GM21447 (cell line): ENCODE measurements around the gene TTC28.

Experiments
- ATAC-seq: cut with Tn5 transposase; IDR thresholded peaks from one replicate; pipeline ENCODE4 v1.9.1; 2021; ENCODE audit not compliant: unreplicated experiment

Gene TTC28

GRCh38 chr22:28411125-28411524, 268.5 kb downstream of the TTC28 start:
- ATAC-seq = no peak

- no peak for ATAC-seq
Observed at GRCh38 chr22:28410050-28410816, 269.4 kb downstream of the TTC28 start.

DNA sequence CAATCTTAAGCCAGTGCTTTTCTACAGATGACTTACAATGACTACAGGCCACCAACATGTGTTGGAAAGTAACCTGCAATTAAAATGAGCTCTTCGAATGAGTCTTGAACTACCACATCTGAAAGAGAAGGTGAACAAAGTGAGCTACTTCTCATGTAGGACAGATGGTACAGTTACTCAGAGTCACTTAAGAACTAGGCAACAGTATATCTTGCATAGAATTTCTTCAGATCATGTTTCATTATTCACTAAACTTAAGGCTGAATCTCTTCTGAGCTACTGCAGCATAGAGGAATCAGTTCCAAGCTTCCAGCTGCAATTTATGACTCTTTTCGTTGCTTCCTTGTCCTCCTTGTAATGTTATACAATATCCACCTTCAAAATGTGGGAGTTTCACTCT, 270.9 kb downstream of the TTC28 start:
- no peak for ATAC-seq

GRCh38 chr22:28407645-28408044, 272.0 kb downstream of the TTC28 start:
- no peak for ATAC-seq

DNA sequence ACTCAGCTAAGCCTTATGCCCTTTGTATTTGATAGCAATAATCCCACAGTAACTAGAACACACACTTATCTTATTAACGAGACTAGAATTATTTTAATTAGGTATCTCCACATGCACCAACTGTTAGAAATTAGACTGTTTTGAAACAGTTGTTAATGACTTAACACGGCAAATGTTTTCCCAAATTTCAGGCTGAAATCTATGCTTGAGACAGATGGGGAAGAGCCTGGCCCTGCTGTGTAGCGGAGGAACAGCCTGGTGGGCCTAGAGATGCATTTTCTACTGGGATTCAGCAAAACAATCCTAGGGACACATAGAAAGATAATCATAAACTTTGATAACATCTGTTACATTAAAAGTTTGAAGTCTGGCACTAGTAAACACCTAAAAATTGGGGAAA, 273.4 kb downstream of the TTC28 start:
- ATAC-seq = no peak

DNA sequence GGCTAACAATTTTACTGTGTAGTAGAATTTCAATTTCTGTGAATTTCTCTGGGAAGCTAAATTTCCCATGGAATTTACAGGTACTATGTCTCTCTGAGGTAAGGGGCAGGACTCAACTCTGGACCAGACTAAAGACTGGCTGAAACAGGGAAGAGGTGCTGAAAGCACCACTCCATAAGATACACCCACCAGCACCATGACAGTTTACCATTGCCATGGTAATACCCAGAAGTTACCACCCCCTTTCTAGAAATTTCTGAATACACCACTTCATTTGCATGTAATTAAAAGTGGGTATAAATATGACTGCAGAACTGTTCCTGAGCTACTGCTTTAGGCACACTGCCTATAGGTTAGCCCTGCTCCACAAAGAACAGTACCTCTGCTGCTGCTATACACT, 274.1 kb downstream of the TTC28 start:
- no peak for ATAC-seq

DNA sequence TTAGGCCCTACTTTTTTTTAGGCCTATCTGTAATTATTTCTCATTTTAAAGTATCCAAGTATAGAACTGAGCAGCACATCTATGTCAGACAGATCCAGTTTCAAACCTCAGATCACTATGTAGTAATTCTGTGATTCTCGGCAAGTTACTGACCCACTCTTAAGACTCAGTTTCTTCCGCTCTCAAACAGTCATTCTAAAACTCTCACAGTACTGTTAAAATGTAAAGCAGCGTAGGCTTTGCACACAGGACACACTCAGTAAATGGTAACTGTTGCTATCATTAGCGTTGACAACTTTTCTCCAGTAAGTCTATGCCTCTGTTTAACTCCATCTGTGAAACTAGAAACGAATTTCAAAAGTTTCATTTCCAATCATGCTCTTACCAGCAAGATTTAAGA, 277.1 kb downstream of the TTC28 start:
- no peak for ATAC-seq

DNA sequence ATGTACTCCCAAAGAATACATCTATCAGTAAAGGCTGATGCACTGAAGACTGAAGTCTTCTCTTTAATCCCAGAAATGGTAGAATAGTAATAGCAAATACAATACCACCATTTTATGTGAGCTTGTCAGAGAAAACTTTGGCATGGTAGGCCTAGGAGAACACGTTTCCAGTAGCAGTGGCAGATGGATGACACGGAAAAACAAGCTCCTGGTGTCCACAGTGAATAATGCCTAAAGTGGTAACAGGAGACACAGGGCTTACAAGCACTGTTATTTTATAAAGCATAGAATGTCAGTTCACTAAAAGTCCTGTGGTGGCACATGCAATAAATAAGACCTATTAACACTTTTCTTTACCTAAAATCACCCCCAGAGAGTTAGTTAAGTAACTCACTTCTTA, 277.6 kb downstream of the TTC28 start:
- ATAC-seq = no peak

DNA sequence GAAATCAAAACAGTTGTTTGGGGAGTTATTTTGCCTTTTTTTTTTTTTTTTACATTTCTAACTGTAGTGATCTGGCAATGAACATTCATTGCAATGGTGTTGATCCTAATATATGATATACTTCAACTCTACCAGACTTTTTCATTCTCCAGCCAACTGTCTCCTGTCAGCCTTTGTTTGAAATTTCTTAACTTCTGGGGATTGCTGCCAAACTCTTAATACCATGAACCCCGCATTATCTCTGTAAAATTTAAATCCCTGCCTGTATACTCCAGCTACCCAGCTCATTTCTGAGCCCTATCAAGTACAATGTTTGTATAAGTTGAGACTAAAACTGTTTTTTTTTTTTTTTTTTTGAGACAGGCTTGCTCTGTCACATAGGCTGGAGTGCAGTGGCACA, 280.7 kb downstream of the TTC28 start:
- no peak for ATAC-seq

- ATAC-seq = no peak
Observed at GRCh38 chr22:28398355-28398754, 281.3 kb downstream of the TTC28 start.

DNA sequence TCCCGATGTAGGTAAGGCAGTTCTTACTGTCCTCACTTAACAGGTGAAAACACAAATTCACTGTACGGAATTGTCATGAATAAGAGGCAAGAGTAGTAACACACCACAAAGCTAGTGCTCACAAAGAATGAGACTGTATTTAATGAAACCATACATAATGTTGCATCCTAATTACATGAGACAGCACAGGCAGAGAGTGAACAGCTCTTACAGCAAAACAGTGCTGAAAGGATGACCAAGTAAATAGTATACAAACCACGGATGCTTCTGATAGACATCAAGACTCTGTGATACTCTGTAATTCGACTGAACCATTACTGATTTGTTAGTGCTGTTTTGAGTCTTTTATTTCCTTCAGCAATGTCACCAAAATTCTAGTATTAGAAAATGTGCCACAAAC, 282.3 kb downstream of the TTC28 start:
- no peak for ATAC-seq

DNA sequence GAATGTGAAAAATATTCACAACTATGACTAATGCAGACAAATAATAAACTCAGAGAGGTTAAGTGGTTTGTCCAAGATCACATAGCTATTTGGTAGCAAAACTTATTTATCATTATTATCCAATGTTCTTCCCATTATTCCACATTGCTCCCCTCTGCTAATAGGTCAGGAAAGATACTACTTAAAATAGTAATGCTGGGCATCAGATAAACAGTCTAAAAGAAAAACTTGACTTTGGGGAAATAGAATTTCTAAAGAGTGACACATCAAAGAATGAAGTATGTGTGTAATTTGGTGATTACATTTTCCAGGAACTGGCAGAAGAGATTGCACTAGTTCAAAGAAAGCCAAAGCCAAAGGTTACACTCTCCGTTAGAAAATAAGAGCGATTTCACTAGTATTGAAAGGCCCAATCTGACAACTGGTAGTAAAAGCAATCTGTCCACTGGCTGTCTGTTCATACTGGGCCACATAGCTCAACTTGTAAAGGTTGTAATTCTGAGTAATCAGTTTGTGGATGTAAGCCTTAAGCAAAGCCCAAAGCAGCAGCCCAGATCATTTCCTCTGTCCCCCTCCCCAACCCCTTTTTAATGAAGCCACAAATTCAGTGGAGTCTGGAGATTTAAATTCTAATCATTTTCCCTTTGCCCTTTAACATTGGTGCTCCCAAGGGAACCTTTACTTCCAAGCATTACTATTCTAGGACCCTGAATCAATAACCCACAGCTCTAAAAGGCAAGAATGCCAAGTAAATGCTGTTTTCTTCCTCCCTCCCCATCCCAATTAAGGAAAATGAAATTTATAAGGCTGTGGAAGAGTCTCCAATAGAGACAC, 283.5 kb downstream of the TTC28 start:
- ATAC-seq = no peak

DNA sequence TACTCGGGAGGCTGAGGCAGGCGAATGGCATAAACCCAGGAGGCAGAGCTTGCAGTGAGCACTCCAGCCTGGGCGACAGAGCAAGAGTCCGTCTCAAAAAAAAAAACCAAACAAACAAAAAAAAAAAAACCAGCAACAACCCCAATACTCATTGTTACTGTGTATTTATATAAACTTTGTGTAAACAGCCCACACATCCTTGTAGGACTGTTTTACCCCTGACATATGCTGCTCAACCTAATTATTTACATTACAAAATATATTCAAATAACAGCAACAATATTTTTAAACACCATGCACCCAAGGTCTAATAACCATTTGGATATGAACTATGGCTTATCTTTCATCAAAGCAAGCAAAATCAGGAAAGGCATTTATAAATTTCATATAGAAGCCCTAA, 284.1 kb downstream of the TTC28 start:
- ATAC-seq = no peak

DNA sequence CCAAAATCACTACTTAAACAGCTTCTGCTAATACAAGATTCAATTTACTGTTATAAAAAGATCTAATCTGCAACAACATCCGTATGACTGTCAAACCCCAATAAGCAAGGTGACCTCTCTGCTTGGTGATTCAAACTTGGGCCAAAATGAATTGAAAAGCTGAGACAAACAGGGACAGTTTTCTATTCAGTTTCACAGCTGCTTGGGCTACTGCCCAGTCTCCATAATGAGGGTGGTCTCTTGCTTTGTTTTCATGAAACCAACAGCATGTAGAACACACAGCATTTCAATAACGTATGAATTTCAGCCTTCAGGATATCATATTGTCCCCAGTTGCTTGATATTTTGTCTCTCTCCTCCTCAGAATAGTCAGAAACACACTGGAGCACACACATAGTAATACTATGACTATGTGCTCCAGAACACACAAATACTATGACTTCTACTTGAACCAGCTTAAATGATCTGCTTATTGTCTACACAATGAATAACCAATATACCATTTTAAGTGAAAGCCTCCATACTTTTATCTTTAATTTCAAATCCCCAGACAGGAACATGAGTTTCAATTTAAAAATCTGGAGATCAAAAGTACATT, 285.0 kb downstream of the TTC28 start:
- no peak for ATAC-seq

- no peak for ATAC-seq
Observed at GRCh38 chr22:28381429-28382167, 298.0 kb downstream of the TTC28 start.

- no peak for ATAC-seq
Observed at GRCh38 chr22:28379951-28380350, 299.7 kb downstream of the TTC28 start.

GRCh38 chr22:28379075-28379779, 300.4 kb downstream of the TTC28 start:
- ATAC-seq = no peak

GRCh38 chr22:28375761-28376534, 303.7 kb downstream of the TTC28 start:
- ATAC-seq = no peak

- ATAC-seq = no peak
Observed at GRCh38 chr22:28373831-28374230, 305.8 kb downstream of the TTC28 start.

- no peak for ATAC-seq
Observed at GRCh38 chr22:28369854-28370253, 309.8 kb downstream of the TTC28 start.
